ENCODE measurements around the gene TRRAP. TPM values are rescaled to one million over a fixed set of nuclear protein-coding genes. Genes with fewer than 3 reads are reported as not detected.
"Not testable (repeated sequence)": the region's sequence is repeated elsewhere in the genome, so short reads cannot be mapped to it uniquely, and the experiment has no call there.

Gene TRRAP
- total and polyA plus RNA-seq, 5 donors, result 11.3 to 26.1 (median 19.7) TPM

GRCh38 chr7:98866351-98866750, 12.0 kb upstream of the TRRAP start:
- WGBS, result 90% methylated on average over 12 of the region's 12 CpGs
- DNase-seq (no peak), ATAC-seq (no peak)
- H3K4me1 ChIP-seq (ENCODE audit: control insufficient read depth, insufficient read depth, low read length), result no peaks in the 10 kb centered on the region
- H3K9me3 ChIP-seq (ENCODE audit: control insufficient read depth, low read length), result no peaks in the 10 kb centered on the region
- no peak overlapping the region for H3K27ac ChIP-seq (ENCODE audit: low read length)
- intact Hi-C loops (cut with DNase I), result no loop called here
- H3K27me3 ChIP-seq (ENCODE audit: control insufficient read depth, insufficient read depth), result no peaks in the 10 kb centered on the region
- H3K4me3 ChIP-seq (ENCODE audit: low read length), result no peak overlapping the region

- ATAC-seq (no peak), DNase-seq (no peak)
- Histone ChIP-seq H3K4me1 (ENCODE audit: control insufficient read depth, insufficient read depth, low read length) (no peaks in the 10 kb centered on the region), H3K27ac (ENCODE audit: low read length) (no peak overlapping the region), H3K9me3 (ENCODE audit: control insufficient read depth, low read length) (no peaks in the 10 kb centered on the region), H3K27me3 (ENCODE audit: control insufficient read depth, insufficient read depth) (no peaks in the 10 kb centered on the region), H3K4me3 (ENCODE audit: low read length) (no peak overlapping the region)
- intact Hi-C loops (cut with DNase I), result no loop called here
- WGBS, result 91% methylated on average over 7 of the region's 7 CpGs
These were observed 11.6 kb upstream of the TRRAP start for GRCh38 chr7:98866765-98867164.

GRCh38 chr7:98868450-98868849, 9.9 kb upstream of the TRRAP start:
- Histone ChIP-seq H3K4me1 (ENCODE audit: control insufficient read depth, insufficient read depth, low read length) (no peaks in the 10 kb centered on the region), H3K27me3 (ENCODE audit: control insufficient read depth, insufficient read depth) (no peaks in the 10 kb centered on the region), H3K27ac (ENCODE audit: low read length) (no peak overlapping the region), H3K9me3 (ENCODE audit: control insufficient read depth, low read length) (no peaks in the 10 kb centered on the region), H3K4me3 (ENCODE audit: low read length) (no peak overlapping the region)
- WGBS, result 70% methylated on average over 2 of the region's 2 CpGs
- intact Hi-C loops (cut with DNase I), result no loop called here
- DNase-seq (no peak), ATAC-seq (no peak)

- ATAC-seq (no peak), DNase-seq (no peak)
- H3K9me3 ChIP-seq (ENCODE audit: control insufficient read depth, low read length), result no peaks in the 10 kb centered on the region
- no peak overlapping the region for H3K4me3 ChIP-seq (ENCODE audit: low read length)
- no peaks in the 10 kb centered on the region for H3K4me1 ChIP-seq (ENCODE audit: control insufficient read depth, insufficient read depth, low read length)
- H3K27me3 ChIP-seq (ENCODE audit: control insufficient read depth, insufficient read depth), result no peaks in the 10 kb centered on the region
- WGBS, result 13% methylated on average over 25 of the region's 25 CpGs
- H3K27ac ChIP-seq (ENCODE audit: low read length), result no peak overlapping the region
- intact Hi-C loops (cut with DNase I), result no loop called here
These were observed 9.2 kb upstream of the TRRAP start for GRCh38 chr7:98869027-98869596.

- H3K9me3 ChIP-seq (ENCODE audit: control insufficient read depth, low read length), result no peaks in the 10 kb centered on the region
- no peak within 1 kb of the TSS for H3K27ac ChIP-seq (ENCODE audit: low read length)
- WGBS, result under 1% methylated on average over 69 of the region's 69 CpGs
- peak within 1 kb of the TSS; percentile 57 for H3K4me3 ChIP-seq (ENCODE audit: low read length)
- H3K27me3 ChIP-seq (ENCODE audit: control insufficient read depth, insufficient read depth), result no peaks in the 10 kb centered on the region
- intact Hi-C loops (cut with DNase I), result no loop called here
- H3K4me1 ChIP-seq (ENCODE audit: control insufficient read depth, insufficient read depth, low read length), result no peaks in the 10 kb centered on the region
- ATAC-seq, result no peak
- DNase-seq, result no peak
These were observed 8.7 kb upstream of the TRRAP start, which contains the start of gene TMEM130 for GRCh38 chr7:98869597-98870120. TMEM130 (minus strand) TSS chr7:98870014; CDS start chr7:98869861, 153 bp downstream.

GRCh38 chr7:98870121-98870651, 8.1 kb upstream of the TRRAP start:
- Histone ChIP-seq H3K4me3 (ENCODE audit: low read length) (peak overlapping the region; percentile 57), H3K27me3 (ENCODE audit: control insufficient read depth, insufficient read depth) (no peaks in the 10 kb centered on the region), H3K27ac (ENCODE audit: low read length) (no peak overlapping the region), H3K9me3 (ENCODE audit: control insufficient read depth, low read length) (no peaks in the 10 kb centered on the region), H3K4me1 (ENCODE audit: control insufficient read depth, insufficient read depth, low read length) (no peaks in the 10 kb centered on the region)
- ATAC-seq (peak; percentile 27 to 52), DNase-seq (peak; percentile 61 to 78 (median 76))
- intact Hi-C loops (cut with DNase I), result no loop called here
- 1% methylated on average over 35 of the region's 35 CpGs for WGBS

- WGBS, result 82% methylated on average over 17 of the region's 17 CpGs
- intact Hi-C loops (cut with DNase I), result no loop called here
These were observed 7.4 kb upstream of the TRRAP start for GRCh38 chr7:98870807-98871491.

GRCh38 chr7:98872328-98872924, 5.9 kb upstream of the TRRAP start:
- Histone ChIP-seq H3K27ac (ENCODE audit: low read length) (no peak overlapping the region), H3K4me1 (ENCODE audit: control insufficient read depth, insufficient read depth, low read length) (no peaks in the 10 kb centered on the region), H3K9me3 (ENCODE audit: control insufficient read depth, low read length) (no peaks in the 10 kb centered on the region), H3K4me3 (ENCODE audit: low read length) (no peak overlapping the region), H3K27me3 (ENCODE audit: control insufficient read depth, insufficient read depth) (no peaks in the 10 kb centered on the region)
- intact Hi-C loops (cut with DNase I), result no loop called here
- DNase-seq (no peak), ATAC-seq (no peak)
- WGBS, result 72% methylated on average over 7 of the region's 7 CpGs

More at GRCh38 chr7:98870807-98871491, 7.4 kb upstream of the TRRAP start:
- H3K27ac ChIP-seq (ENCODE audit: low read length), result no peak overlapping the region
- no peak overlapping the region for H3K4me3 ChIP-seq (ENCODE audit: low read length)
- ATAC-seq, result no peak
- no peak for DNase-seq
- no peaks in the 10 kb centered on the region for H3K9me3 ChIP-seq (ENCODE audit: control insufficient read depth, low read length)
- H3K27me3 ChIP-seq (ENCODE audit: control insufficient read depth, insufficient read depth), result no peaks in the 10 kb centered on the region
- H3K4me1 ChIP-seq (ENCODE audit: control insufficient read depth, insufficient read depth, low read length), result no peaks in the 10 kb centered on the region

- intact Hi-C loops (cut with DNase I); H3K9me3 ChIP-seq (ENCODE audit: control insufficient read depth, low read length); ATAC-seq: not testable (repeated sequence)
These were observed 4.7 kb upstream of the TRRAP start for GRCh38 chr7:98873610-98874009.

GRCh38 chr7:98874942-98875341, 3.4 kb upstream of the TRRAP start:
- 83% methylated on average over 1 of the region's 1 CpG for WGBS
- Histone ChIP-seq H3K27me3 (ENCODE audit: control insufficient read depth, insufficient read depth) (no peaks in the 10 kb centered on the region), H3K4me1 (ENCODE audit: control insufficient read depth, insufficient read depth, low read length) (no peaks in the 10 kb centered on the region), H3K27ac (ENCODE audit: low read length) (no peak overlapping the region), H3K9me3 (ENCODE audit: control insufficient read depth, low read length) (no peaks in the 10 kb centered on the region), H3K4me3 (ENCODE audit: low read length) (no peak overlapping the region)
- ATAC-seq (no peak), DNase-seq (no peak)
- intact Hi-C loops (cut with DNase I), result no loop called here

More at GRCh38 chr7:98873610-98874009, 4.7 kb upstream of the TRRAP start:
- not testable (repeated sequence) for H3K27ac ChIP-seq (ENCODE audit: low read length); H3K27me3 ChIP-seq (ENCODE audit: control insufficient read depth, insufficient read depth); H3K4me1 ChIP-seq (ENCODE audit: control insufficient read depth, insufficient read depth, low read length); DNase-seq; H3K4me3 ChIP-seq (ENCODE audit: low read length)
- 80% methylated on average over 11 of the region's 11 CpGs for WGBS

GRCh38 chr7:98875501-98875900, 2.8 kb upstream of the TRRAP start:
- H3K4me1 ChIP-seq (ENCODE audit: control insufficient read depth, insufficient read depth, low read length), result no peaks in the 10 kb centered on the region
- intact Hi-C loops (cut with DNase I), result no loop called here
- no peak overlapping the region for H3K27ac ChIP-seq (ENCODE audit: low read length)
- no peaks in the 10 kb centered on the region for H3K9me3 ChIP-seq (ENCODE audit: control insufficient read depth, low read length)
- ATAC-seq (no peak), DNase-seq (no peak)
- 82% methylated on average over 9 of the region's 9 CpGs for WGBS
- H3K27me3 ChIP-seq (ENCODE audit: control insufficient read depth, insufficient read depth), result no peaks in the 10 kb centered on the region
- H3K4me3 ChIP-seq (ENCODE audit: low read length), result no peak overlapping the region

Measured in right cardiac atrium (tissue), 5 donors.